HG03135 (cell line): ENCODE results near the gene FCRL6.

Source experiments
- ATAC-seq: cut with Tn5 transposase; IDR thresholded peaks from one replicate; pipeline ENCODE4 v1.9.1; 2021; ENCODE audit warnings: mild to moderate bottlenecking, moderate library complexity; ENCODE audit not compliant: unreplicated experiment

Gene FCRL6

GRCh38 chr1:159861218-159861617 is 59.1 kb downstream of the FCRL6 start:
- ATAC-seq: no peak

GRCh38 chr1:159862031-159862430 is 59.9 kb downstream of the FCRL6 start:
- ATAC-seq: no peak

GRCh38 chr1:159862557-159862956 is 60.4 kb downstream of the FCRL6 start, which contains the start of gene VSIG8:
Gene VSIG8, minus strand, starts transcription at chr1:159862657. Its CDS starts 136 bp downstream, at chr1:159862521.
- ATAC-seq: no peak

- no peak for ATAC-seq
These were observed 62.1 kb downstream of the FCRL6 start for GRCh38 chr1:159864262-159864661.
